ENCODE results near the gene YLPM1. TPM values are rescaled to one million over a fixed set of nuclear protein-coding genes. Genes with fewer than 3 reads are reported as not detected.

The YLPM1 gene
- total and polyA plus RNA-seq, 10 of the 15 experiments (the other 5 are each of a cell fraction or from before 2014, with no cell fraction given): 11.1 to 48.2 (median 18.0) TPM

- peak; percentile 73; the same call in 1 of the 2 replicates for TF ChIP-seq ZNF687 (IDR thresholded peaks at IDR 0.05)
- peak; percentile 87; the same call in 1 of the 2 replicates for TF ChIP-seq ASH2L (IDR thresholded peaks at IDR 0.05; ENCODE audit: borderline replicate concordance, low read depth)
- no peak for TF ChIP-seq RBBP5 (conservative IDR thresholded peaks at IDR 0.05)
- no peak for TF ChIP-seq USF2 (IDR thresholded peaks at IDR 0.05; ENCODE audit: borderline replicate concordance, low read depth, low read length)
- TF ChIP-seq DPF2 (IDR thresholded peaks at IDR 0.05): peak; percentile 84
- TF ChIP-seq ZNF384 (IDR thresholded peaks at IDR 0.05; ENCODE audit: borderline replicate concordance, low read depth, low read length): no peak; the same call in 1 of the 2 replicates
- TF ChIP-seq TCF12 (IDR thresholded peaks at IDR 0.05; ENCODE audit: low read depth, low read length): 0 out of 2 replicates have a peak, but pooled peaks have one; percentile 46
- TF ChIP-seq NFYA (IDR thresholded peaks at IDR 0.05; ENCODE audit: borderline replicate concordance, low read depth, low read length): no peak
- peak; percentile 66; the same call in 1 of the 2 replicates for TF ChIP-seq SMAD5 (IDR thresholded peaks at IDR 0.05; ENCODE audit: low read depth)
- TF ChIP-seq RB1 (IDR thresholded peaks at IDR 0.05; ENCODE audit: borderline replicate concordance): peak; percentile 79
- peak; percentile 72; the same call in 1 of the 2 replicates for TF ChIP-seq SMARCA5 (IDR thresholded peaks at IDR 0.05)
- TF ChIP-seq PKNOX1 (IDR thresholded peaks at IDR 0.05): peak; percentile 48
- peak; percentile 63 for TF ChIP-seq BACH1 (IDR thresholded peaks at IDR 0.05; ENCODE audit: borderline replicate concordance)
- TF ChIP-seq MTA2 (IDR thresholded peaks at IDR 0.05; ENCODE audit: low read depth): peak; percentile 63; the same call in 1 of the 2 replicates
- no peak for TF ChIP-seq CREM (IDR thresholded peaks at IDR 0.05; ENCODE audit: low read depth)
- TF ChIP-seq ATF7 (IDR thresholded peaks at IDR 0.05; ENCODE audit: low read depth): peak; percentile 99
- TF ChIP-seq EGR1 (IDR thresholded peaks at IDR 0.05; ENCODE audit: borderline replicate concordance in 1 of 2, low read depth in 2 of 2, low read length in 2 of 2): peak; percentile 42 to 59; a peak in 2 of 3 replicates
- 0 out of 2 replicates have a peak, but pooled peaks have one; percentile 24 for TF ChIP-seq PAX5 (IDR thresholded peaks at IDR 0.05; ENCODE audit: borderline replicate concordance, low read depth, low read length)
- 0 out of 2 replicates have a peak, but pooled peaks have one; percentile 3 for TF ChIP-seq E2F4 (IDR thresholded peaks at IDR 0.05; ENCODE audit: low read depth, low read length)
- TF ChIP-seq RCOR1 (conservative IDR thresholded peaks at IDR 0.05; ENCODE audit: low read depth, low read length): no peak
These were observed 118.5 kb downstream of the YLPM1 start, which contains the start of gene DLST (continued) for GRCh38 chr14:74881431-74882102.
